ENCODE results near the gene LHCGR. TPM values are rescaled to one million over a fixed set of nuclear protein-coding genes. Genes with fewer than 3 reads are reported as not detected.

The LHCGR gene
- polyA plus RNA-seq, 1 of the 3 experiments (the other 2 are of a cell fraction), result not detected

GRCh38 chr2:48728840-48729239 lies 26.7 kb downstream of the LHCGR start:
- DNase-seq, result no peak
- Histone ChIP-seq H4K20me1 (ENCODE audit: insufficient read depth) (no peaks in the 10 kb centered on the region), H3K27me3 (ENCODE audit: insufficient read depth) (no peaks in the 10 kb centered on the region; the same call in 1 of the 2 replicates), H3K4me3 (ENCODE audit: low read depth in 2 of 2, low read length in 1 of 2) (no peak overlapping the region), H3K79me2 (ENCODE audit: insufficient read depth) (no peaks in the 10 kb centered on the region), H3K36me3 (replicated peaks in 1 of 2; ENCODE audit: control insufficient read depth in 1 of 2, insufficient read depth in 2 of 2, low read length in 1 of 2) (no peaks in the 10 kb centered on the region), H3F3A (replicated peaks; ENCODE audit: insufficient read depth) (no peaks in the 10 kb centered on the region), H3K9me3 (no peaks in the 10 kb centered on the region), H3K4me1 (ENCODE audit: control insufficient read depth in 1 of 2, insufficient read depth in 2 of 2, low read depth in 1 of 2, low read length in 1 of 2) (no peaks in the 10 kb centered on the region), H3K9ac (no peak overlapping the region), H3K9me2 (no peaks in the 10 kb centered on the region), H3K27ac (ENCODE audit: low read depth in 2 of 2, low read length in 1 of 2) (no peak overlapping the region), H3K4me2 (no peak overlapping the region), H2AFZ (ENCODE audit: low read depth) (no peak overlapping the region)
- CTCF ChIA-PET, result interaction anchor here (0.6 to 1.4 kb wide), 6 partner anchors 11 to 106 kb away, joined by 3 to 7 read pairs (median 3); no protein-coding TSS in a partner anchor
- POLR2A ChIA-PET, result no interaction called here
- TF ChIP-seq EZH2phosphoT487 (IDR thresholded peaks at IDR 0.05; ENCODE audit: borderline replicate concordance, low read depth) (no peak), TEAD4 (IDR thresholded peaks at IDR 0.05; ENCODE audit: borderline replicate concordance, insufficient read depth) (no peak), YY1 (IDR thresholded peaks at IDR 0.05; ENCODE audit: low read depth) (no peak), FOXJ3 (CRISPR knock-in tag; IDR thresholded peaks at IDR 0.05) (no peak), SIN3A (IDR thresholded peaks at IDR 0.05; ENCODE audit: borderline replicate concordance, low read depth, low read length) (no peak)
- TF ChIP-seq, protein P1, sequence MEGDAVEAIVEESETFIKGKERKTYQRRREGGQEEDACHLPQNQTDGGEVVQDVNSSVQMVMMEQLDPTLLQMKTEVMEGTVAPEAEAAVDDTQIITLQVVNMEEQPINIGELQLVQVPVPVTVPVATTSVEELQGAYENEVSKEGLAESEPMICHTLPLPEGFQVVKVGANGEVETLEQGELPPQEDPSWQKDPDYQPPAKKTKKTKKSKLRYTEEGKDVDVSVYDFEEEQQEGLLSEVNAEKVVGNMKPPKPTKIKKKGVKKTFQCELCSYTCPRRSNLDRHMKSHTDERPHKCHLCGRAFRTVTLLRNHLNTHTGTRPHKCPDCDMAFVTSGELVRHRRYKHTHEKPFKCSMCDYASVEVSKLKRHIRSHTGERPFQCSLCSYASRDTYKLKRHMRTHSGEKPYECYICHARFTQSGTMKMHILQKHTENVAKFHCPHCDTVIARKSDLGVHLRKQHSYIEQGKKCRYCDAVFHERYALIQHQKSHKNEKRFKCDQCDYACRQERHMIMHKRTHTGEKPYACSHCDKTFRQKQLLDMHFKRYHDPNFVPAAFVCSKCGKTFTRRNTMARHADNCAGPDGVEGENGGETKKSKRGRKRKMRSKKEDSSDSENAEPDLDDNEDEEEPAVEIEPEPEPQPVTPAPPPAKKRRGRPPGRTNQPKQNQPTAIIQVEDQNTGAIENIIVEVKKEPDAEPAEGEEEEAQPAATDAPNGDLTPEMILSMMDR (IDR thresholded peaks at IDR 0.05), result no peak

DNA sequence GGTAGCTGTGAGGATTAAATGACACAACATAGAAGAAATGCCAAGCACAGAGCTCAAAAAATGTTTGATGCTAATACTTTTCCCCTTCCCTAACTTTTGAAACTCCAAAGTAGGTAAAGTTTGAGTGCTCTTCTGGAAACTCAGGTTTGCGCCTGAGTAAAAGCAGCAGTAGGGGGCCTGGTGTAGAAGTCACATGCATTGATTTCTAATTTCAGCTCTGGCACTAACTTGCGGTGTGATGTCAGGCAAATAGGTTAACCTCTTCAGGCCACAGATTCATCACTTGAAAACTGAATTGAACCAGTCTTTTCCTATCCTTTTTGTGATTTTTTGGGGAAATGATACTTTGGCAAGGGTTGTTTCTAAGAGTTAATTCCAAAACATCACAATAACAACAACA lies 27.2 kb downstream of the LHCGR start:
- H3K79me2 ChIP-seq (ENCODE audit: insufficient read depth), result no peaks in the 10 kb centered on the region
- CTCF ChIA-PET, result interaction anchor here (0.6 to 1.4 kb wide), 11 partner anchors 9 to 128 kb away, joined by 3 to 10 read pairs (median 3); no protein-coding TSS in a partner anchor
- 80% methylated on average over 2 of the region's 2 CpGs for WGBS (ENCODE audit: low lambda C conversion rate)
- no peaks in the 10 kb centered on the region for H3K36me3 ChIP-seq (replicated peaks in 1 of 2; ENCODE audit: control insufficient read depth in 1 of 2, insufficient read depth in 2 of 2, low read length in 1 of 2)
- H3F3A ChIP-seq (replicated peaks; ENCODE audit: insufficient read depth), result no peaks in the 10 kb centered on the region
- H3K9me2 ChIP-seq, result no peaks in the 10 kb centered on the region
- no peaks in the 10 kb centered on the region; a peak in 1 of 4 replicates for H3K4me1 ChIP-seq (ENCODE audit: control insufficient read depth in 1 of 2, insufficient read depth in 2 of 2, low read depth in 1 of 2, low read length in 1 of 2)
- POLR2A ChIA-PET, result no interaction called here
- H3K4me2 ChIP-seq, result no peak overlapping the region
- DNase-seq, result no peak
- H3K9ac ChIP-seq, result no peak overlapping the region
- no peaks in the 10 kb centered on the region for H4K20me1 ChIP-seq (ENCODE audit: insufficient read depth)
- H2AFZ ChIP-seq (ENCODE audit: low read depth), result no peak overlapping the region
- no peaks in the 10 kb centered on the region; the same call in 1 of the 2 replicates for H3K27me3 ChIP-seq (ENCODE audit: insufficient read depth)
- H3K9me3 ChIP-seq, result no peaks in the 10 kb centered on the region
- H3K27ac ChIP-seq (ENCODE audit: low read depth in 2 of 2, low read length in 1 of 2), result no peak overlapping the region
- H3K4me3 ChIP-seq (ENCODE audit: low read depth in 2 of 2, low read length in 1 of 2), result no peak overlapping the region
- no peak for TF ChIP-seq REST (IDR thresholded peaks at IDR 0.05; ENCODE audit: low read depth, low read length)
- TF ChIP-seq RXRA (IDR thresholded peaks at IDR 0.05; ENCODE audit: borderline replicate concordance, low read depth), result no peak
- no peak for TF ChIP-seq USF1 (IDR thresholded peaks at IDR 0.05; ENCODE audit: borderline replicate concordance, low read depth)
- TF ChIP-seq MAX (IDR thresholded peaks at IDR 0.05; ENCODE audit: low read depth), result no peak
